Neural cell (in vitro differentiated cells): ENCODE data around the gene ARHGAP29.

Source experiments
- EP300 ChIP-seq: fragments of 450-650 bp; conservative IDR thresholded peaks from 2 replicates; pipeline ENCODE4 v1.6.1; 2014; ENCODE audit warnings: antibody characterized with exemption, mild to moderate bottlenecking, moderate library complexity; ENCODE audit not compliant: poor library complexity, severe bottlenecking
- EZH2 ChIP-seq: fragments of 200-600, 300-800 bp; shearing (Covaris generic), sonication (generic); IDR thresholded peaks from 2 replicates; pipeline ENCODE4 v1.6.1; 2014; ENCODE audit warnings: antibody characterized with exemption, low read length, borderline replicate concordance, mild to moderate bottlenecking; ENCODE audit not compliant: insufficient read depth, poor library complexity, severe bottlenecking
- MXI1 ChIP-seq: fragments of 450-650 bp; conservative IDR thresholded peaks from 2 replicates; pipeline ENCODE4 v1.6.1; 2014; ENCODE audit warnings: antibody characterized with exemption, mild to moderate bottlenecking; ENCODE audit not compliant: poor library complexity, severe bottlenecking
- POLR2AphosphoS5 ChIP-seq: IDR thresholded peaks from 2 replicates; pipeline ENCODE4 v1.6.1; 2012
- RAD21 ChIP-seq: fragments of 450-650 bp; conservative IDR thresholded peaks from 2 replicates; pipeline ENCODE4 v1.6.1; 2014; ENCODE audit warnings: antibody characterized with exemption, mild to moderate bottlenecking, moderate library complexity
- SMC3 ChIP-seq: fragments of 450-650 bp; conservative IDR thresholded peaks from 2 replicates; pipeline ENCODE4 v1.6.1; 2014; ENCODE audit warnings: antibody characterized with exemption, mild to moderate bottlenecking, moderate library complexity; ENCODE audit not compliant: poor library complexity
- TAF1 ChIP-seq: IDR thresholded peaks from 2 replicates; pipeline ENCODE4 v1.6.1; 2012; ENCODE audit warnings: low read depth
- TF ChIP-seq, protein P1 (sequence below): fragments of 450-650 bp; IDR thresholded peaks from 2 replicates; pipeline ENCODE4 v1.5.1; 2014; ENCODE audit warnings: antibody characterized with exemption, mild to moderate bottlenecking, moderate library complexity; ENCODE audit not compliant: poor library complexity, severe bottlenecking
- TF ChIP-seq, protein P2 (sequence below): IDR thresholded peaks from 2 replicates; pipeline ENCODE4 v1.6.1; 2012; ENCODE audit warnings: borderline replicate concordance

DNA sequence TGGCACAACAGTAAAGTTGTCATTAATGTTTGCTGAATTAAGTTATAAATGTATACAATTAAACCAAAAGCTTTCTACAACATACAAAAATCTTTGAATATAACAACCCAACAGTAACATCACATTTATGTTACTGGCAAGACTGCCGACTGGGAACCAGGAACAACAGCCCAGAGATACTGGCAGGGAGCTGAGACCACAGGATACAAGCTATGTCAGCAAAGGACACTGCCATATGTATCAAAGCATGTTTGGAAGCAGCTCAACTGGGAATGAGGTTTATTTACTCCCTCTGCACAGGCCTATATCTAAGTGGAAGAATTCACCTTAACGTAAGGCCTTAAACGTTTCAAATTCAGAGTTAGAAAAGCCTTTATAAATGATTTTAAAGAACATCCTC is 50.4 kb downstream of the ARHGAP29 start:
- TF ChIP-seq, protein P1, sequence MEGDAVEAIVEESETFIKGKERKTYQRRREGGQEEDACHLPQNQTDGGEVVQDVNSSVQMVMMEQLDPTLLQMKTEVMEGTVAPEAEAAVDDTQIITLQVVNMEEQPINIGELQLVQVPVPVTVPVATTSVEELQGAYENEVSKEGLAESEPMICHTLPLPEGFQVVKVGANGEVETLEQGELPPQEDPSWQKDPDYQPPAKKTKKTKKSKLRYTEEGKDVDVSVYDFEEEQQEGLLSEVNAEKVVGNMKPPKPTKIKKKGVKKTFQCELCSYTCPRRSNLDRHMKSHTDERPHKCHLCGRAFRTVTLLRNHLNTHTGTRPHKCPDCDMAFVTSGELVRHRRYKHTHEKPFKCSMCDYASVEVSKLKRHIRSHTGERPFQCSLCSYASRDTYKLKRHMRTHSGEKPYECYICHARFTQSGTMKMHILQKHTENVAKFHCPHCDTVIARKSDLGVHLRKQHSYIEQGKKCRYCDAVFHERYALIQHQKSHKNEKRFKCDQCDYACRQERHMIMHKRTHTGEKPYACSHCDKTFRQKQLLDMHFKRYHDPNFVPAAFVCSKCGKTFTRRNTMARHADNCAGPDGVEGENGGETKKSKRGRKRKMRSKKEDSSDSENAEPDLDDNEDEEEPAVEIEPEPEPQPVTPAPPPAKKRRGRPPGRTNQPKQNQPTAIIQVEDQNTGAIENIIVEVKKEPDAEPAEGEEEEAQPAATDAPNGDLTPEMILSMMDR: no peak
- TF ChIP-seq, protein P2, sequence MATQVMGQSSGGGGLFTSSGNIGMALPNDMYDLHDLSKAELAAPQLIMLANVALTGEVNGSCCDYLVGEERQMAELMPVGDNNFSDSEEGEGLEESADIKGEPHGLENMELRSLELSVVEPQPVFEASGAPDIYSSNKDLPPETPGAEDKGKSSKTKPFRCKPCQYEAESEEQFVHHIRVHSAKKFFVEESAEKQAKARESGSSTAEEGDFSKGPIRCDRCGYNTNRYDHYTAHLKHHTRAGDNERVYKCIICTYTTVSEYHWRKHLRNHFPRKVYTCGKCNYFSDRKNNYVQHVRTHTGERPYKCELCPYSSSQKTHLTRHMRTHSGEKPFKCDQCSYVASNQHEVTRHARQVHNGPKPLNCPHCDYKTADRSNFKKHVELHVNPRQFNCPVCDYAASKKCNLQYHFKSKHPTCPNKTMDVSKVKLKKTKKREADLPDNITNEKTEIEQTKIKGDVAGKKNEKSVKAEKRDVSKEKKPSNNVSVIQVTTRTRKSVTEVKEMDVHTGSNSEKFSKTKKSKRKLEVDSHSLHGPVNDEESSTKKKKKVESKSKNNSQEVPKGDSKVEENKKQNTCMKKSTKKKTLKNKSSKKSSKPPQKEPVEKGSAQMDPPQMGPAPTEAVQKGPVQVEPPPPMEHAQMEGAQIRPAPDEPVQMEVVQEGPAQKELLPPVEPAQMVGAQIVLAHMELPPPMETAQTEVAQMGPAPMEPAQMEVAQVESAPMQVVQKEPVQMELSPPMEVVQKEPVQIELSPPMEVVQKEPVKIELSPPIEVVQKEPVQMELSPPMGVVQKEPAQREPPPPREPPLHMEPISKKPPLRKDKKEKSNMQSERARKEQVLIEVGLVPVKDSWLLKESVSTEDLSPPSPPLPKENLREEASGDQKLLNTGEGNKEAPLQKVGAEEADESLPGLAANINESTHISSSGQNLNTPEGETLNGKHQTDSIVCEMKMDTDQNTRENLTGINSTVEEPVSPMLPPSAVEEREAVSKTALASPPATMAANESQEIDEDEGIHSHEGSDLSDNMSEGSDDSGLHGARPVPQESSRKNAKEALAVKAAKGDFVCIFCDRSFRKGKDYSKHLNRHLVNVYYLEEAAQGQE: no peak
- no peak for TF ChIP-seq SMC3
- no peak for TF ChIP-seq EP300
- TF ChIP-seq POLR2AphosphoS5: no peak
- no peak for TF ChIP-seq EZH2
- no peak for TF ChIP-seq RAD21
- no peak for TF ChIP-seq MXI1
- TF ChIP-seq TAF1: no peak
